ENCODE data around the gene CIT. TPM values are rescaled to one million over a fixed set of nuclear protein-coding genes. Genes with fewer than 3 reads are reported as not detected.
A peak's percentile ranks its signal among the peaks of the same experiment; 100 is the strongest.

CIT gene
- total RNA-seq, 2 donors from 2014 or later: 0.95 to 2.3 TPM

DNA sequence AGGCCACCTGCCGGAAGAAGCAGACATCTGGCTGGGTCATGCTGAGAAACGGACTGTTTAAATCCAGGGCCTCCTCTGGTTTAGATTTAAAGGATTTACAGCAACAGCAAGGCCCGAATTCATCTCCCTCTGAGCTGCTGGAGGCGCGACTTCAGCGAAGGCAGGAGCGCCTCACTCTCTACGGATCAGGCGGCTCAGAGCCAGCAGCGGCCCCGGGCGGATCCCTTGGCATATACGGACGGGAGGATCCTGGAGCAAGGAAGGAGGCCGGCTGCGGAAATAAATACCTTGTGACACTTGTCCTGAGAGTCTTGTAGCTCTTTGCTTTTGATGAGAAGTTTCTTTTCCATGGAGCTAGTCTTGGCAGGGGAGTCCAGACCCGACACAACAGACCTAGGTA, 92.4 kb downstream of the CIT start:
- Histone ChIP-seq H3K27me3 (replicated peaks; ENCODE audit: insufficient read depth) (no peaks in the 10 kb centered on the region), H3K9me3 (no peaks in the 10 kb centered on the region), H3K27ac (no peak overlapping the region), H3K36me3 (no peaks in the 10 kb centered on the region), H3K4me3 (no peak overlapping the region), H3K4me1 (ENCODE audit: control insufficient read depth in 1 of 2, low read depth in 2 of 2) (no peaks in the 10 kb centered on the region)
- TF ChIP-seq, protein P1, sequence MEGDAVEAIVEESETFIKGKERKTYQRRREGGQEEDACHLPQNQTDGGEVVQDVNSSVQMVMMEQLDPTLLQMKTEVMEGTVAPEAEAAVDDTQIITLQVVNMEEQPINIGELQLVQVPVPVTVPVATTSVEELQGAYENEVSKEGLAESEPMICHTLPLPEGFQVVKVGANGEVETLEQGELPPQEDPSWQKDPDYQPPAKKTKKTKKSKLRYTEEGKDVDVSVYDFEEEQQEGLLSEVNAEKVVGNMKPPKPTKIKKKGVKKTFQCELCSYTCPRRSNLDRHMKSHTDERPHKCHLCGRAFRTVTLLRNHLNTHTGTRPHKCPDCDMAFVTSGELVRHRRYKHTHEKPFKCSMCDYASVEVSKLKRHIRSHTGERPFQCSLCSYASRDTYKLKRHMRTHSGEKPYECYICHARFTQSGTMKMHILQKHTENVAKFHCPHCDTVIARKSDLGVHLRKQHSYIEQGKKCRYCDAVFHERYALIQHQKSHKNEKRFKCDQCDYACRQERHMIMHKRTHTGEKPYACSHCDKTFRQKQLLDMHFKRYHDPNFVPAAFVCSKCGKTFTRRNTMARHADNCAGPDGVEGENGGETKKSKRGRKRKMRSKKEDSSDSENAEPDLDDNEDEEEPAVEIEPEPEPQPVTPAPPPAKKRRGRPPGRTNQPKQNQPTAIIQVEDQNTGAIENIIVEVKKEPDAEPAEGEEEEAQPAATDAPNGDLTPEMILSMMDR (IDR thresholded peaks at IDR 0.05): no peak
- ATAC-seq (ENCODE audit: insufficient number of reproducible peaks, low FRiP score, low read depth) (no peak), DNase-seq (ENCODE audit: low spot score) (no peak)

GRCh38 chr12:119783787-119784186, 93.3 kb downstream of the CIT start:
- no peak overlapping the region for H3K4me3 ChIP-seq
- no peaks in the 10 kb centered on the region for H3K4me1 ChIP-seq (ENCODE audit: control insufficient read depth in 1 of 2, low read depth in 2 of 2)
- ATAC-seq (ENCODE audit: insufficient number of reproducible peaks, low FRiP score, low read depth): no peak
- TF ChIP-seq, protein P1 (IDR thresholded peaks at IDR 0.05): no peak
- no peak overlapping the region for H3K27ac ChIP-seq
- no peak for DNase-seq (ENCODE audit: low spot score)
- H3K36me3 ChIP-seq: no peaks in the 10 kb centered on the region
- H3K9me3 ChIP-seq: no peaks in the 10 kb centered on the region
- H3K27me3 ChIP-seq (replicated peaks; ENCODE audit: insufficient read depth): no peaks in the 10 kb centered on the region

- Histone ChIP-seq H3K27ac (no peak overlapping the region), H3K36me3 (no peaks in the 10 kb centered on the region), H3K4me3 (no peak overlapping the region), H3K4me1 (ENCODE audit: control insufficient read depth in 1 of 2, low read depth in 2 of 2) (no peaks in the 10 kb centered on the region), H3K9me3 (no peaks in the 10 kb centered on the region), H3K27me3 (replicated peaks; ENCODE audit: insufficient read depth) (no peaks in the 10 kb centered on the region)
- ATAC-seq (ENCODE audit: insufficient number of reproducible peaks, low FRiP score, low read depth): no peak
- TF ChIP-seq, protein P1 (IDR thresholded peaks at IDR 0.05): no peak
- no peak for DNase-seq (ENCODE audit: low spot score)
These were observed 95.3 kb downstream of the CIT start for GRCh38 chr12:119781804-119782203.

DNA sequence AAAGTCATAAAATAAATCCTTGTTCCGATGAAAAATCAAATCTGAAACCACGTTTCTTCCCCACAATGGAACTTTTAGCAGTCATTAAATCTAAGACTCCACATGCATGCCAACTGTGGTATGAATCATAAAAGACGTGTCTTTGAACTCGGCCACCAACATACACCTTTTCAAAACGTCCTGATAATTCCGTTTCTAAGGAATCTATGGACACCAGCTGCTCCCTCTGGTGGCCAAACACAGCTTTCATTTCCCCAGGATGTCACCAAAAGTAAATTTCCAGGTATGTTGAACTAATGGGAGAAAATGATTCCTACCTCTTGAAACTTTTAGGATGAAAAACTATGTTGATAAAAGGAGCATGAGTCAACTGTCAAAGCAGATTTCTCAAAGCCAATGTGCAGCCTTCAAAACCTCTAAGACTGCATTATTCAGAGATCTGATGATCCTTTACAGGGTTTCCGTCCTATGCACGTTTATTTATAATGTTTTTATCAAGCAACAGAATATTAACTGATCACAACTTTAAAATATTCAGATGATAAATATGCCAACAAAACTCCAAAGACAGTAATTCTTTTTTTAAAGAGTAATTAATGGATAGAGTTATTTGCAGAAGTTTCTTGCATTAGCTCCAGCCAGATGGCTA, 96.2 kb downstream of the CIT start:
- Histone ChIP-seq H3K27me3 (replicated peaks; ENCODE audit: insufficient read depth) (no peaks in the 10 kb centered on the region), H3K4me1 (ENCODE audit: control insufficient read depth in 1 of 2, low read depth in 2 of 2) (no peaks in the 10 kb centered on the region), H3K4me3 (no peak overlapping the region), H3K27ac (no peak overlapping the region), H3K9me3 (no peaks in the 10 kb centered on the region), H3K36me3 (no peaks in the 10 kb centered on the region)
- TF ChIP-seq, protein P1 (IDR thresholded peaks at IDR 0.05): peak; percentile 52
- ATAC-seq (ENCODE audit: insufficient number of reproducible peaks, low FRiP score, low read depth) (no peak), DNase-seq (ENCODE audit: low spot score) (no peak)

GRCh38 chr12:119775246-119775895, 101.7 kb downstream of the CIT start:
- no peaks in the 10 kb centered on the region for H3K4me1 ChIP-seq (ENCODE audit: control insufficient read depth in 1 of 2, low read depth in 2 of 2)
- no peaks in the 10 kb centered on the region for H3K27me3 ChIP-seq (replicated peaks; ENCODE audit: insufficient read depth)
- no peaks in the 10 kb centered on the region for H3K36me3 ChIP-seq
- H3K4me3 ChIP-seq: no peak overlapping the region
- H3K27ac ChIP-seq: no peak overlapping the region
- DNase-seq (ENCODE audit: low spot score) (no peak), ATAC-seq (ENCODE audit: insufficient number of reproducible peaks, low FRiP score, low read depth) (no peak)
- H3K9me3 ChIP-seq: no peaks in the 10 kb centered on the region
- TF ChIP-seq, protein P1 (IDR thresholded peaks at IDR 0.05): no peak
